Endothelial cell of umbilical vein (primary cell): ENCODE measurements around the gene MICALL2. TPM values are rescaled to one million over a fixed set of nuclear protein-coding genes. Genes with fewer than 3 reads are reported as not detected.

Experiments used
- BruUV-seq: library from RNA; stranded (reverse); fragments of 400-500 nt; replicated peaks from 2 replicates; lab custom pipeline; 2021; lab: Mats Ljungman, UMichigan
- CTCF ChIA-PET: fragments of 300-600, 350-600 bp; sonication (Branson Sonifier 250); formaldehyde crosslinking; loops from one replicate; lab custom pipeline; 2021; ENCODE audit warnings: antibody characterized with exemption, inconsistent platforms; lab: Charles Lee
- POLR2A ChIA-PET: fragments of 300-600, 350-600 bp; sonication (Branson Sonifier 250); formaldehyde crosslinking; loops from one replicate; lab custom pipeline; 2021; ENCODE audit warnings: antibody characterized with exemption, inconsistent platforms; lab: Charles Lee
- DNase-seq: peaks from one replicate; pipeline ENCODE4 v3.0.0-alpha.2; 2011; ENCODE audit warnings: low read depth, low spot score
- FAIRE-seq: peaks from 2 replicates; lab custom pipeline; 2011; peaks lifted over from hg19 to GRCh38; lab: Jason Lieb, UNC
- H2AFZ ChIP-seq: 2 replicates; pipeline ENCODE4 v1.6.0; 2012; ENCODE audit warnings: low read depth, low read length, control low read depth, inconsistent platforms
- H3K27ac ChIP-seq: 2 replicates; pipeline ENCODE4 v1.5.1; 2011; ENCODE audit warnings: low read depth, mild to moderate bottlenecking, control low read depth, low read length, moderate library complexity; ENCODE audit not compliant: insufficient read depth
- H3K27me3 ChIP-seq, 2 experiments: 2 replicates each; pipeline versions ENCODE4 v1.6.0 to v1.6.1; 2011; ENCODE audit warnings: low read length in 2 of 2, mixed read lengths in 1 of 2; ENCODE audit not compliant: control insufficient read depth in 2 of 2, insufficient read depth in 2 of 2
- H3K36me3 ChIP-seq, 2 experiments: 2 replicates in 1 of 2; 3 replicates in 1 of 2; pipeline ENCODE4 v1.5.1; 2011; ENCODE audit warnings: low read length in 2 of 2, mild to moderate bottlenecking in 1 of 2, moderate library complexity in 1 of 2; ENCODE audit not compliant: control insufficient read depth in 2 of 2, insufficient read depth in 2 of 2; ENCODE audit errors: extremely low read depth in 1 of 2
- H3K4me1 ChIP-seq: 3 replicates; pipeline ENCODE4 v1.5.1; 2011; ENCODE audit warnings: mild to moderate bottlenecking, low read length; ENCODE audit not compliant: control insufficient read depth, insufficient read depth; ENCODE audit errors: extremely low read depth
- H3K4me2 ChIP-seq: 2 replicates; pipeline ENCODE4 v1.6.1; 2011; ENCODE audit warnings: low read length, control low read depth, mixed read lengths; ENCODE audit not compliant: insufficient read depth
- H3K4me3 ChIP-seq, 3 experiments: fragments of 200-600 bp in 1 of 3; sonication (generic), shearing (Covaris generic) in 1 of 3; replicated peaks in 1 of 3; 2 replicates each; pipeline ENCODE4 v1.5.1; 2011 to 2016; ENCODE audit warnings: control low read depth in 3 of 3, low read length in 3 of 3, mild to moderate bottlenecking in 2 of 3, inconsistent platforms in 1 of 3, low read depth in 1 of 3, moderate library complexity in 1 of 3; ENCODE audit not compliant: insufficient read depth in 1 of 3
- H3K79me2 ChIP-seq: 2 replicates; pipeline ENCODE4 v1.6.0; 2012; ENCODE audit warnings: low read length, inconsistent platforms; ENCODE audit not compliant: control insufficient read depth, insufficient read depth
- H3K9ac ChIP-seq: replicated peaks from 2 replicates; pipeline ENCODE3; 2011; ENCODE audit warnings: low read length, control low read depth; ENCODE audit not compliant: insufficient read depth; ENCODE audit errors: extremely low read depth
- H3K9me1 ChIP-seq: replicated peaks from 3 replicates; pipeline ENCODE4 v1.6.0; 2011; ENCODE audit warnings: mild to moderate bottlenecking, low read length; ENCODE audit not compliant: control insufficient read depth, insufficient read depth; ENCODE audit errors: extremely low read depth
- H3K9me3 ChIP-seq: replicated peaks from 2 replicates; pipeline ENCODE4 v1.5.1; 2012; ENCODE audit warnings: low read length, inconsistent platforms; ENCODE audit not compliant: control insufficient read depth, insufficient read depth
- H4K20me1 ChIP-seq: replicated peaks from 2 replicates; pipeline ENCODE3; 2011; ENCODE audit warnings: mild to moderate bottlenecking, low read length; ENCODE audit not compliant: control insufficient read depth, insufficient read depth; ENCODE audit errors: extremely low read depth
- EZH2 ChIP-seq: IDR thresholded peaks from 2 replicates; pipeline ENCODE4 v1.6.1; 2012; ENCODE audit warnings: borderline replicate concordance, low read depth, mild to moderate bottlenecking, moderate library complexity, low read length, inconsistent platforms; ENCODE audit not compliant: severe bottlenecking
- FOS ChIP-seq: IDR thresholded peaks from 2 replicates; pipeline ENCODE4 v1.6.1; 2011; ENCODE audit warnings: mild to moderate bottlenecking, low read length, moderate library complexity, borderline replicate concordance; ENCODE audit not compliant: insufficient read depth
- GATA2 ChIP-seq: IDR thresholded peaks from 2 replicates; pipeline ENCODE4 v1.7.0; 2011; ENCODE audit warnings: low read depth, mild to moderate bottlenecking, moderate library complexity, mixed read lengths, low read length; ENCODE audit not compliant: insufficient read length, insufficient read depth
- JUN ChIP-seq: IDR thresholded peaks from 2 replicates; pipeline ENCODE4 v1.6.1; 2011; ENCODE audit warnings: borderline replicate concordance, low read depth; ENCODE audit not compliant: insufficient read length, insufficient read depth
- MYC ChIP-seq: IDR thresholded peaks from one replicate; pipeline ENCODE4 v1.6.1; 2011; ENCODE audit warnings: mild to moderate bottlenecking, low read depth, low read length
- POLR2A ChIP-seq: IDR thresholded peaks from 2 replicates; pipeline ENCODE4 v1.6.1; 2012; ENCODE audit warnings: low read depth, mild to moderate bottlenecking, control low read depth, low read length
- POLR2AphosphoS5 ChIP-seq: IDR thresholded peaks from 2 replicates; pipeline ENCODE4 v1.6.1; 2012; ENCODE audit warnings: low read depth, mild to moderate bottlenecking, control low read depth, low read length, moderate library complexity; ENCODE audit not compliant: insufficient read depth
- dilution Hi-C: fragments of 300-500 bp; cut with MboI; formaldehyde crosslinking; loops from one replicate; pipeline ENCODE4 v1.15.0; 2019; ENCODE audit warnings: low sequenced_read_pairs; ENCODE audit not compliant: extremely low pct_ligation_motif_present
- intact Hi-C: fragments of 100-400 bp; cut with micrococcal nuclease; formaldehyde crosslinking; loops from one replicate; pipeline ENCODE4 v1.10.0; 2022
- polyA plus RNA-seq, 4 experiments: library from polyadenylated mRNA; depleted of rRNA in 3 of 4; stranded (reverse) in 3 of 4; unstranded in 1 of 4; fragments of >200 nt; gene quantifications; 2 replicates each; pipeline versions ENCODE4 v1.2.1 to v1.2.3, GENCODE V29; 2011 to 2012; ENCODE audit warnings: missing spikeins in 1 of 4
- total RNA-seq: library from RNA; stranded (reverse); gene quantifications from 2 replicates; pipeline ENCODE4 v1.2.3, GENCODE V29; 2021
- TF ChIP-seq, protein P1 (sequence below), 2 donors: IDR thresholded peaks; 1 replicate in 1 of 2; 2 replicates in 1 of 2; pipeline ENCODE4 v1.5.1; 2011; ENCODE audit warnings: low read length in 2 of 2, mild to moderate bottlenecking in 2 of 2, moderate library complexity in 2 of 2, control low read depth in 1 of 2, inconsistent platforms in 1 of 2, low read depth in 1 of 2; ENCODE audit not compliant: insufficient read depth in 1 of 2; ENCODE audit errors: extremely low read depth in 1 of 2
- TF ChIP-seq, protein P2 (sequence below): IDR thresholded peaks from 2 replicates; pipeline ENCODE4 v1.6.1; 2011; ENCODE audit not compliant: insufficient read depth, insufficient read length

MICALL2 gene
- total and polyA plus RNA-seq, 2 donors (not counting 3 experiments of a cell fraction or from before 2014, with no cell fraction given), result 29.8 to 46.3 TPM

- Histone ChIP-seq H3K4me2 (no peak overlapping the region), H3K4me3 (no peak overlapping the region), H3K36me3 (peaks cover 7 to 47% of the 10 kb centered on the region in 2 experiments), H3K9ac (no peak overlapping the region), H3K79me2 (no peaks in the 10 kb centered on the region), H3K27ac (no peak overlapping the region), H3K9me1 (no peaks in the 10 kb centered on the region), H3K27me3 (no peaks in the 10 kb centered on the region), H3K9me3 (no peaks in the 10 kb centered on the region), H3K4me1 (no peaks in the 10 kb centered on the region), H4K20me1 (no peaks in the 10 kb centered on the region), H2AFZ (no peak overlapping the region)
- ChIA-PET CTCF (no interaction called here), POLR2A (no interaction called here)
- dilution Hi-C loops (no loop called here), intact Hi-C loops (no loop called here)
- TF ChIP-seq, protein P1, sequence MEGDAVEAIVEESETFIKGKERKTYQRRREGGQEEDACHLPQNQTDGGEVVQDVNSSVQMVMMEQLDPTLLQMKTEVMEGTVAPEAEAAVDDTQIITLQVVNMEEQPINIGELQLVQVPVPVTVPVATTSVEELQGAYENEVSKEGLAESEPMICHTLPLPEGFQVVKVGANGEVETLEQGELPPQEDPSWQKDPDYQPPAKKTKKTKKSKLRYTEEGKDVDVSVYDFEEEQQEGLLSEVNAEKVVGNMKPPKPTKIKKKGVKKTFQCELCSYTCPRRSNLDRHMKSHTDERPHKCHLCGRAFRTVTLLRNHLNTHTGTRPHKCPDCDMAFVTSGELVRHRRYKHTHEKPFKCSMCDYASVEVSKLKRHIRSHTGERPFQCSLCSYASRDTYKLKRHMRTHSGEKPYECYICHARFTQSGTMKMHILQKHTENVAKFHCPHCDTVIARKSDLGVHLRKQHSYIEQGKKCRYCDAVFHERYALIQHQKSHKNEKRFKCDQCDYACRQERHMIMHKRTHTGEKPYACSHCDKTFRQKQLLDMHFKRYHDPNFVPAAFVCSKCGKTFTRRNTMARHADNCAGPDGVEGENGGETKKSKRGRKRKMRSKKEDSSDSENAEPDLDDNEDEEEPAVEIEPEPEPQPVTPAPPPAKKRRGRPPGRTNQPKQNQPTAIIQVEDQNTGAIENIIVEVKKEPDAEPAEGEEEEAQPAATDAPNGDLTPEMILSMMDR (IDR thresholded peaks at IDR 0.05; ENCODE audit: extremely low read depth in 1 of 2, insufficient read depth in 1 of 2, low read depth in 1 of 2, low read length in 2 of 2), result no peak
- no peak for TF ChIP-seq JUN
- TF ChIP-seq, protein P2, sequence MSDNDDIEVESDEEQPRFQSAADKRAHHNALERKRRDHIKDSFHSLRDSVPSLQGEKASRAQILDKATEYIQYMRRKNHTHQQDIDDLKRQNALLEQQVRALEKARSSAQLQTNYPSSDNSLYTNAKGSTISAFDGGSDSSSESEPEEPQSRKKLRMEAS, result no peak
- no peak for TF ChIP-seq EZH2
- no peak for TF ChIP-seq GATA2
- no peak for TF ChIP-seq FOS
- TF ChIP-seq POLR2A, result no peak
- no peak for TF ChIP-seq MYC
- TF ChIP-seq POLR2AphosphoS5, result no peak
- BruUV-seq, result no TSS peak
- FAIRE-seq (no peak), DNase-seq (no peak)
These were observed 33.9 kb upstream of the MICALL2 start for GRCh38 chr7:1493129-1493528.
